Measurements from ENCODE around the gene PAPOLG. TPM values are rescaled to one million over a fixed set of nuclear protein-coding genes. Genes with fewer than 3 reads are reported as not detected.
"Not testable (repeated sequence)": the region's sequence is repeated elsewhere in the genome, so short reads cannot be mapped to it uniquely, and the experiment has no call there.

The PAPOLG gene
- total RNA-seq, 4 donors from 2014 or later: 14.4 to 21.6 (median 18.7) TPM

GRCh38 chr2:60811491-60812375, 55.7 kb downstream of the PAPOLG start:
- H3K4me3 ChIP-seq (ENCODE audit: low read depth, poor library complexity, severe bottlenecking): no peak overlapping the region
- intact Hi-C loops (cut with DNase I; ENCODE audit: low total_unique reads): no loop called here
- 82% methylated on average over 14 of the region's 14 CpGs for WGBS, 2 donors
- DNase-seq (ENCODE audit: low spot score in 2 of 2): peak in 1 of 2 donors; percentile 68
- TF ChIP-seq CTCF (IDR thresholded peaks at IDR 0.05) (no peak), POLR2A (IDR thresholded peaks at IDR 0.05) (no peak)

GRCh38 chr2:60817191-60817590, 61.1 kb downstream of the PAPOLG start:
- intact Hi-C loops (cut with DNase I; ENCODE audit: low total_unique reads); DNase-seq (ENCODE audit: low spot score in 2 of 2): not testable (repeated sequence)
- WGBS, 2 donors: 86 to 92% methylated on average over 9 of the region's 9 CpGs

GRCh38 chr2:60818272-60818671, 62.2 kb downstream of the PAPOLG start:
- intact Hi-C loops (cut with DNase I; ENCODE audit: low total_unique reads): no loop called here
- H3K4me3 ChIP-seq (ENCODE audit: low read depth, poor library complexity, severe bottlenecking): no peak overlapping the region
- TF ChIP-seq CTCF (IDR thresholded peaks at IDR 0.05) (no peak), POLR2A (IDR thresholded peaks at IDR 0.05) (no peak)
- WGBS, 2 donors: 60 to 64% methylated on average over 4 of the region's 4 CpGs
- DNase-seq (ENCODE audit: low spot score in 2 of 2): peak in 1 of 2 donors; percentile 52

More at GRCh38 chr2:60817191-60817590, 61.1 kb downstream of the PAPOLG start:
- not testable (repeated sequence) for H3K4me3 ChIP-seq (ENCODE audit: low read depth, poor library complexity, severe bottlenecking)

- TF ChIP-seq POLR2A (IDR thresholded peaks at IDR 0.05): no peak
- no peak for TF ChIP-seq CTCF (IDR thresholded peaks at IDR 0.05)
- 88% methylated on average over 15 of the region's 15 CpGs for WGBS, 2 donors
- peak in 1 of 2 donors; percentile 86 for DNase-seq (ENCODE audit: low spot score in 2 of 2)
- intact Hi-C loops (cut with DNase I; ENCODE audit: low total_unique reads): no loop called here
- no peak overlapping the region for H3K4me3 ChIP-seq (ENCODE audit: low read depth, poor library complexity, severe bottlenecking)
These were observed 63.2 kb downstream of the PAPOLG start for GRCh38 chr2:60819155-60819862.

- no peak for TF ChIP-seq CTCF (IDR thresholded peaks at IDR 0.05)
- TF ChIP-seq POLR2A (IDR thresholded peaks at IDR 0.05): no peak
- 89 to 98% methylated on average over 13 of the region's 13 CpGs for WGBS, 2 donors
- intact Hi-C loops (cut with DNase I; ENCODE audit: low total_unique reads): no loop called here
- DNase-seq (ENCODE audit: low spot score in 2 of 2): peak in 1 of 2 donors; percentile 75
- H3K4me3 ChIP-seq (ENCODE audit: low read depth, poor library complexity, severe bottlenecking): no peak overlapping the region
These were observed 63.9 kb downstream of the PAPOLG start for GRCh38 chr2:60819936-60820335.

All from lower leg skin (tissue), 4 donors.